Activated B cell treated with CpG ODN at 0.5 μM for 24 hours (primary cell): ENCODE results near the gene RNF130. TPM values are rescaled to one million over a fixed set of nuclear protein-coding genes. Genes with fewer than 3 reads are reported as not detected.
A peak's percentile ranks its signal among the peaks of the same experiment; 100 is the strongest.

Source experiments
- ATAC-seq: fragments of 200-7000 bp; cut with Tn5 transposase; one replicate; pipeline ENCODE4 v1.10.0; 2021; ENCODE audit warnings: low read depth, mild to moderate bottlenecking, moderate library complexity
- CTCF ChIA-PET: fragments of 350-600 bp; sonication (Branson Sonifier 250); formaldehyde crosslinking; loops from one replicate; lab custom pipeline; 2021; ENCODE audit warnings: antibody characterized with exemption; lab: Charles Lee
- POLR2A ChIA-PET: fragments of 350-600 bp; sonication (Branson Sonifier 250); formaldehyde crosslinking; loops from one replicate; lab custom pipeline; 2021; ENCODE audit warnings: antibody characterized with exemption; lab: Charles Lee
- DNase-seq: peaks from one replicate; pipeline ENCODE4 v3.0.0; 2022
- H3K27ac Mint-ChIP-seq: one replicate; pipeline ENCODE4 v1.8.0; 2020; ENCODE audit warnings: mixed read lengths
- H3K27me3 Mint-ChIP-seq: one replicate; pipeline ENCODE4 v1.8.0; 2021; ENCODE audit warnings: mixed read lengths
- H3K36me3 Mint-ChIP-seq: one replicate; pipeline ENCODE4 v1.8.0; 2021; ENCODE audit warnings: low read depth, mixed read lengths
- H3K4me1 Mint-ChIP-seq: one replicate; pipeline ENCODE4 v1.8.0; 2021; ENCODE audit warnings: mixed read lengths
- H3K4me3 Mint-ChIP-seq: one replicate; pipeline ENCODE4 v1.8.0; 2020; ENCODE audit warnings: mild to moderate bottlenecking, mixed read lengths
- H3K9me3 Mint-ChIP-seq: one replicate; pipeline ENCODE4 v1.8.0; 2020; ENCODE audit warnings: mixed read lengths
- CTCF ChIP-seq: fragments of 200-600 bp; IDR thresholded peaks from one replicate; pipeline ENCODE4 v1.8.0; 2022; ENCODE audit warnings: antibody characterized with exemption, mild to moderate bottlenecking
- intact Hi-C: fragments of 100-400 bp; cut with micrococcal nuclease; formaldehyde crosslinking; loops from one replicate; pipeline ENCODE4 v1.15.1; 2024
- total RNA-seq: library from RNA; stranded (reverse); gene quantifications from 2 replicates; pipeline ENCODE4 v1.2.3, GENCODE V29; 2022

The RNF130 gene
- total RNA-seq, 1 donor from 2014 or later = 18.5 TPM

GRCh38 chr5:179974246-179974945 is 97.2 kb downstream of the RNF130 start:
- ChIA-PET CTCF (interaction anchor here (0.7 to 3.2 kb wide), 14 partner anchors 56 to 242 kb away, joined by 3 to 29 read pairs (median 4); partner anchors contain the start of gene TBC1D9B), POLR2A (interaction anchor here (0.6 to 1.3 kb wide), 6 partner anchors 10 to 352 kb away, joined by 3 to 6 read pairs (median 3); partner anchors contain the start of gene TBC1D9B)
- peaks cover 14% of the 10 kb centered on the region for H3K36me3 Mint-ChIP-seq
- ATAC-seq (no peak), DNase-seq (no peak)
- intact Hi-C loops = loop anchor here (2.0 to 5.0 kb wide), 2 partner anchors 116 to 352 kb away; partner anchors contain the start of gene HNRNPH1
- TF ChIP-seq CTCF = no peak
- no peaks in the 10 kb centered on the region for H3K27me3 Mint-ChIP-seq
- H3K9me3 Mint-ChIP-seq = no peaks in the 10 kb centered on the region
- H3K4me1 Mint-ChIP-seq = peaks cover 53% of the 10 kb centered on the region
- no peak overlapping the region for H3K4me3 Mint-ChIP-seq
- H3K27ac Mint-ChIP-seq = peak overlapping the region; percentile 76

- peak overlapping the region; percentile 73 for H3K27ac Mint-ChIP-seq
- H3K9me3 Mint-ChIP-seq = no peaks in the 10 kb centered on the region
- no peak for ATAC-seq
- ChIA-PET POLR2A (no interaction called here), CTCF (interaction anchor here (1.2 to 3.2 kb wide), 3 partner anchors 65 to 170 kb away, joined by 3 to 29 read pairs (median 4); partner anchors contain the start of gene TBC1D9B)
- peaks cover 11% of the 10 kb centered on the region for H3K36me3 Mint-ChIP-seq
- H3K4me3 Mint-ChIP-seq = no peak overlapping the region
- intact Hi-C loops = loop anchor here (5.0 kb wide), 1 partner anchor 351 kb away; the partner anchor contains the start of gene HNRNPH1
- H3K27me3 Mint-ChIP-seq = no peaks in the 10 kb centered on the region
- H3K4me1 Mint-ChIP-seq = peaks cover 60% of the 10 kb centered on the region
- DNase-seq = no peak
- no peak for TF ChIP-seq CTCF
These were observed 98.2 kb downstream of the RNF130 start for GRCh38 chr5:179973391-179973790.

DNA sequence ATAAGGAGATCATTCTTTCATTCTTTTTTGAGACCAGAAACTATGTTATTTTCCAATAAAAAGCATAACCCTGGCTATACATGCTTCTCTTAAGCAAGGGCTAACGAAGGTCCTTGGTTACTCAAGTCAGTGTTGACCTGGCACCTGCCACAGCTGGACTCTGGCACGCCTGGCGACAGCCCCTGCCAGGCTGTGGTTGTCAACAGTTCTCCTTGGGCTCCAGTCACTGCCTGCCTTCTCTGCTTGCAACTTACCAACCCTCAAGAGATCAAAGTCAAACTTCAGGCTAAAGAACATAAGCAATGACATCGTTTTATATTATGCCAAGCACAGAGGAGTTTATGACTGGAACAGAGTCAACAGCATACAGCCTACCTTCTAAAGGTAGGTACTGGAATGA is 102.4 kb downstream of the RNF130 start:
- no peak for DNase-seq
- H3K4me3 Mint-ChIP-seq = no peak overlapping the region
- ChIA-PET POLR2A (no interaction called here), CTCF (no interaction called here)
- H3K27me3 Mint-ChIP-seq = no peaks in the 10 kb centered on the region
- no peak for TF ChIP-seq CTCF
- peaks cover 18% of the 10 kb centered on the region for H3K36me3 Mint-ChIP-seq
- ATAC-seq = no peak
- intact Hi-C loops = no loop called here
- peak overlapping the region; percentile 74 for H3K27ac Mint-ChIP-seq
- peaks cover 55% of the 10 kb centered on the region for H3K4me1 Mint-ChIP-seq
- H3K9me3 Mint-ChIP-seq = no peaks in the 10 kb centered on the region

DNA sequence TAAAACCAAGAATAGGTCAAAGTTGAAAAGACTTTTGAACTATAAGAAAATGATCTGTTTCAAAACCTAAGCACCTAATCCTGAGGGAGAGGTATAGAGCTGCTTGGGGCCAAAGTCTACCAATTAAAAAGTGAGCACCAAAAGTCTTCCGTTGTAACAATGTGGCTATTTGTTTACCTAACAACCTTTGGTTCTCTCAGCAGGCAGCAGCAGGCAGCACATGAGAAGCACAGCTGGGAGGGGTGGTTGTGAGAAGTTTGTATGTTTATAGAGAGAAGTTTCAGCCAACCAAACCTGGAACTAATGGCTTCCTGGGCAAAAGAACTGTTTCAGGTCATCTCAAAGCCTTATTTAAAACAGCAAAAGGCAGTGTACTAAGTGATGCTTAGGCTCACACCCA is 104.1 kb downstream of the RNF130 start:
- no peak for TF ChIP-seq CTCF
- H3K4me3 Mint-ChIP-seq = no peak overlapping the region
- DNase-seq (no peak), ATAC-seq (no peak)
- POLR2A ChIA-PET = no interaction called here
- CTCF ChIA-PET = no interaction called here
- intact Hi-C loops = no loop called here
- peaks cover 44% of the 10 kb centered on the region for H3K4me1 Mint-ChIP-seq
- peak overlapping the region; percentile 69 for H3K27ac Mint-ChIP-seq
- H3K27me3 Mint-ChIP-seq = no peaks in the 10 kb centered on the region
- H3K9me3 Mint-ChIP-seq = no peaks in the 10 kb centered on the region
- peaks cover 27% of the 10 kb centered on the region for H3K36me3 Mint-ChIP-seq

GRCh38 chr5:179964015-179964414 is 107.5 kb downstream of the RNF130 start:
- POLR2A ChIA-PET = interaction anchor here (1.1 kb wide), 1 partner anchor 8 kb away, joined by 3 read pairs; no protein-coding TSS in a partner anchor
- no peak for ATAC-seq
- no peak for TF ChIP-seq CTCF
- no peak overlapping the region for H3K27ac Mint-ChIP-seq
- intact Hi-C loops = no loop called here
- peaks cover 16% of the 10 kb centered on the region for H3K4me1 Mint-ChIP-seq
- DNase-seq = no peak
- no peak overlapping the region for H3K4me3 Mint-ChIP-seq
- no peaks in the 10 kb centered on the region for H3K9me3 Mint-ChIP-seq
- peaks cover 32% of the 10 kb centered on the region for H3K36me3 Mint-ChIP-seq
- CTCF ChIA-PET = no interaction called here
- H3K27me3 Mint-ChIP-seq = no peaks in the 10 kb centered on the region
